Subcutaneous adipose tissue (tissue), 4 donors: ENCODE results near the gene CCDC179. TPM values are rescaled to one million over a fixed set of nuclear protein-coding genes. Genes with fewer than 3 reads are reported as not detected.

ENCODE experiments used
- total RNA-seq, 4 donors: library from RNA; depleted of rRNA; stranded (reverse); fragments of >200 nt; gene quantifications; one replicate each; pipeline ENCODE4 v1.1.0, GENCODE V29; 2016
- TF ChIP-seq, protein P1 (sequence below): fragments of 450-650 bp; IDR thresholded peaks from one replicate; pipeline ENCODE4 v1.5.1; 2016; ENCODE audit warnings: low read depth, mild to moderate bottlenecking, control low read depth, antibody characterized with exemption, moderate library complexity

The CCDC179 gene
- total RNA-seq, 4 donors from 2014 or later: not detected

DNA sequence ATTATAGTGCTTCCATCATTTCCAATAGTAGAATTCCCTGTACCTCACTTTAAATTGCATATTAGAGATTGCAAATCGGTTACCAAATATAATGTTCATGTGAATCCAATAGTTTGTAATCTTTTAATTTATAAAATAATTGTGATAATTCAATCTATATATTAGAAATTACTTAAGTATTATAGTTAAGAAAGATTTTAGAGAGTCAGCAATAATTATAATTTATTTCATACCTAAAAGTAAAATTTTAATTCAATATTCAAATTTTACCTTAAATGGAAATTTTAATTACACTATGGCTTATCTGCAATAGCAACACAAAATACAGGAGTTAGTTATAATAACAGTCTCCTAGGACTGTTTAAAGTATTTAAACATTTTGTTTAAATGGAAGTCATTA lies 13.5 kb downstream of the CCDC179 start:
- TF ChIP-seq, protein P1, sequence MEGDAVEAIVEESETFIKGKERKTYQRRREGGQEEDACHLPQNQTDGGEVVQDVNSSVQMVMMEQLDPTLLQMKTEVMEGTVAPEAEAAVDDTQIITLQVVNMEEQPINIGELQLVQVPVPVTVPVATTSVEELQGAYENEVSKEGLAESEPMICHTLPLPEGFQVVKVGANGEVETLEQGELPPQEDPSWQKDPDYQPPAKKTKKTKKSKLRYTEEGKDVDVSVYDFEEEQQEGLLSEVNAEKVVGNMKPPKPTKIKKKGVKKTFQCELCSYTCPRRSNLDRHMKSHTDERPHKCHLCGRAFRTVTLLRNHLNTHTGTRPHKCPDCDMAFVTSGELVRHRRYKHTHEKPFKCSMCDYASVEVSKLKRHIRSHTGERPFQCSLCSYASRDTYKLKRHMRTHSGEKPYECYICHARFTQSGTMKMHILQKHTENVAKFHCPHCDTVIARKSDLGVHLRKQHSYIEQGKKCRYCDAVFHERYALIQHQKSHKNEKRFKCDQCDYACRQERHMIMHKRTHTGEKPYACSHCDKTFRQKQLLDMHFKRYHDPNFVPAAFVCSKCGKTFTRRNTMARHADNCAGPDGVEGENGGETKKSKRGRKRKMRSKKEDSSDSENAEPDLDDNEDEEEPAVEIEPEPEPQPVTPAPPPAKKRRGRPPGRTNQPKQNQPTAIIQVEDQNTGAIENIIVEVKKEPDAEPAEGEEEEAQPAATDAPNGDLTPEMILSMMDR: no peak

DNA sequence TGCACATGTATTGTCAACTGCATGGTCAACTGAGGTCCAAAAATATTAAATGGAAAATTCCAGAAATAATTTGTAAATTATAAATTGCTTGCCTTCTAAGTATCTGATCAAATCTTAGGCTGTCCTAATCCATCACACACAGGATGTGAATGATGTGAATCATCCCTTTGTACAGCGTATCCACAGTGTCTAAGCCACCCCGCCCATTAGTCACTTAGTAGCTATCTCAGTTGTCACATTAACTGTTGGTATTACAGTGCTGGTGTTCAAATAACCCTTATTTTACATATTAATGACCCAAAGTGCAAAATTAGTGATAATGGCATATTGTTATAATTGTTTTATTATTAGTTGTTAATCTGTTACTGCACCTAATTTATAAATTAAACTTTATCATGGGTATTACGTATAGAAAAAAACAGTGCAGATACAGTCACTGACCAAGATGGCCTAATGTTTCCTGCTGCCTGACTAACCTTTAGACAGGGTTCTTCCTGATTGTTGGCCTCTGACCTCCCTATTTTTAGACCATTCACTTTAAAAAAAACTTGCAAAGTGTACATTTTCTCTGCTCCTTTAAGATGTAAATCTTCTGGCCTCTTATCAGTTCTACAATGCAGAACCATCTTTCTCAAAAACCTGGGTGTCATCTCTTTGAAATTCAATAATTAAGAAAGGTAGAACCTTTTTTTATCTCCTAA lies 27.8 kb downstream of the CCDC179 start:
- TF ChIP-seq, protein P1: no peak

DNA sequence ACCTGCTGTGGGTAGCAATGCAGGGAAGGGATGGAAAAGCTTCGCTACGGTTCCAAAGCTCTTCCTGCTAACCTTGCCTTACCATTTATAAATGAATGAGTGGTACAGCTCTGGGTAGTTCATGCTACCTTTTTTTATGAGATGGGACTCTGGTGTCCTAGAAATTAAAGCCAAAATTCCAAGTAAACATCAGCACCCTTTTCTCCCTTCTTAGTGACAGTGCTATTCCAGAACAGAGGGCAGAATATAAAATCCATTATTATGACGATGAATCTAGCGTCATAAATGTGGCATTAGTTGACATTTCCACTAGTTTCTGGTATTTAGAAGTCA lies 30.2 kb downstream of the CCDC179 start:
- TF ChIP-seq, protein P1: no peak

DNA sequence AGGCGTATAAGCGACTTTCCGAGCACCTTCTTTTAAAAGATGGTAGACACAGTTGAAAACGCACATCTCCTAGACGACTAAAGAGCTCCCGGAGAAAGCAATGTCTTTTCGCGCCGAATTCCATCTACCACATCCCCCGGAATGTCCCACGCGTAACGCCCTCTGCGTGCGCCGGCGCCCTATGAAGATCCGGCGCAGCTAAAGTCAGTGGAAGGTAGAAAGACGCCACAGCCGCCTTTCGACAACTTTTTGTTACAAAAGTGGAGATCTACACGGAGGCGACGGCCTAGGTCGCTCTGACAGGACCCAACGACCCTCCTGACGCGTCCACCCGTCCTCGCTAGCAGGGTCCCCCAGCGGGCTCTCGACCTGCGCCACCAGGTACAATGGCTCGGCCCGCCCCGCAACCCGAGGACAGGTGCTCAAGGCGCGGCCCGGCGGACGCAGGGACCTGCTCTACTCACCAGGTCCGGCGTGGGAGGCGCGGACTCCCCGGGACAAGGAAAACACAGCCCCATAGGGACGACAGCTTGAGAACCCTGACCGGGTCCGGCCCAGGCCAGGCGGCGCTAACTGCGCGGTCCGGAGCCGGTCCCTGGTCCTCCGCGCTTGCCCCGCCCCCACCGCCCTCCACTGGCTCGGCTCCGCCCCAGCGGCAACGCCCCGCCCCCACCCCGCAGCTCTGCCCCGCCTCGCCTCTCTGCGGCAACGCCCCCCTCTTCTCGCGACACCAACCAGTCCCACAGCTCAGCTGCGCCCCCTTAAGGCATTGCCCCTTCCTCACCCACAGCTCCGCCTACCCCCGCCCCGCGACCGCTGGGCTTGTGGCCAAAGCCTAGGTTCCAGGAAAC lies 30.8 kb downstream of the CCDC179 start, which contains the start of gene SVIP:
TSS of gene SVIP (minus strand) at position 571 of the 851 bp plus-strand sequence. CDS start at position 518, 53 bp downstream.
- TF ChIP-seq, protein P1: no peak

DNA sequence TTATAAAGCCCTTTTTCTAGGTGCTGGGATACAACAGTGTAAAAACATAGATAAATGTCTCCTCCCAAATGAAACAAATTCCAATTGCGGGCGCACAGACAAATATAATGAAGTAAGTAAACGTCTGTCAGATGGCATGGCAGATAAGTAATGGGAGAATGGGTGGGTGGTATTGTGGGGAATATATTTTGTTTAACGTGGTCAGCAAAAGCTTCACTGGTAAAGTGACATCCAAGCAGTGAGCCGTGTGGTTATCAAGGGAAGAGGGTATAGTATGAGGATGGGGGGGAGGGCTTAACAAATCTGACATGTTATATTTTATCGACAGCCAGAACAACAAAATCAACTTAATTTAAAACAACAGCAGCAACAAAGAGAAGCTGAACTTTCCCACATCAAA lies 31.9 kb downstream of the CCDC179 start:
- TF ChIP-seq, protein P1: no peak

DNA sequence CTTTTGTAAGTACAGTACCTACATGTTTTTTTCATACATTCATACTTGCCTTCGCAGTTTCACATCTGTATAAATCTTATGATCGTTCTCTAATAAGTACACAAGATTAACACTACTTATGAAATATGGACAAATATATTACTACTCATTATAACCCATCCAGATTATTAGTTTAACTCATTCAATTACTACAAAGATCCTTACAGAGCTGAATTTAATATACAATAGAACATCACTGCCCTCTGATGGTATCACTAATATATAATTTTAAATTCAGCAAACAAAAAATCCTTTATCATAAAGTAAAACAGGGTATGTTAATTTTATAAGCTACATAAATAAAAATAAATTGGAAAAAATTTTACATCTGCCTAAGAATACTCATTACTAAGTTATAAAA lies 38.1 kb downstream of the CCDC179 start:
- TF ChIP-seq, protein P1: no peak

DNA sequence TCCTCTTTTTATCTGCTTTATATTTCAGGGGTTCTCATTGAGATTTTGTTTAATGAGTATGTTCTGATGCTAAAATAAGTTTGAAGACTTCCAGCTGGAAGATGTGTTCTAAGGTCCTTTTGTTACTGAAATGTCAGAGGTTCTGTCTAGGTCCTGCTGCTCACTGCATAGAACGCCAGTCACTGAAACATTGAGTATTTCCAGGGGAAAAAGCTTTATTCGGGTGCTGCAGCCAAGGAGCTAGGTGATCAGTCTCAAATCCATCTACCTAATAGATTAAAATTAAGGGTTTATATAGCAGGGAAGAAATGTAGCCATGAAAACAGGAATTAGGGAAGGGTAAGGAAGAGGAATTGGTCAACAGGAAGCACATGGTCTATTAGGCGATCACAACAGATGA lies 50.4 kb downstream of the CCDC179 start:
- TF ChIP-seq, protein P1: no peak
